Fibroblast of upper back skin (primary cell): ENCODE measurements around the gene INCA1.
A peak's percentile ranks its signal among the peaks of the same experiment; 100 is the strongest.
"Not testable (repeated sequence)": the region's sequence is repeated elsewhere in the genome, so short reads cannot be mapped to it uniquely, and the experiment has no call there.

ENCODE experiments used
- DNase-seq: peaks from one replicate; pipeline ENCODE4 v3.0.0-alpha.2; 2013

Gene INCA1, protein sequence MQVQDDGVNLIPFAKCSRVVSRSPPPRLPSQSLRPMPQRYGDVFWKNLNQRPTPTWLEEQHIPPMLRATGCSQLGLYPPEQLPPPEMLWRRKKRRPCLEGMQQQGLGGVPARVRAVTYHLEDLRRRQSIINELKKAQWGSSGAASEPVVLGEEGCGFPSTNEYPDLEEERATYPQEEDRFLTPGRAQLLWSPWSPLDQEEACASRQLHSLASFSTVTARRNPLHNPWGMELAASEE

GRCh38 chr17:4997302-4998026 lies at the start of gene INCA1, which contains the start of gene KIF1C:
TSS of gene INCA1 (minus strand) at chr17:4997522. CDS start at chr17:4994437, 3,085 bp downstream.
TSS of gene KIF1C (plus strand) at chr17:4997950. CDS start at chr17:5000247, 2,297 bp downstream.
- DNase-seq = peak; percentile 83

DNA sequence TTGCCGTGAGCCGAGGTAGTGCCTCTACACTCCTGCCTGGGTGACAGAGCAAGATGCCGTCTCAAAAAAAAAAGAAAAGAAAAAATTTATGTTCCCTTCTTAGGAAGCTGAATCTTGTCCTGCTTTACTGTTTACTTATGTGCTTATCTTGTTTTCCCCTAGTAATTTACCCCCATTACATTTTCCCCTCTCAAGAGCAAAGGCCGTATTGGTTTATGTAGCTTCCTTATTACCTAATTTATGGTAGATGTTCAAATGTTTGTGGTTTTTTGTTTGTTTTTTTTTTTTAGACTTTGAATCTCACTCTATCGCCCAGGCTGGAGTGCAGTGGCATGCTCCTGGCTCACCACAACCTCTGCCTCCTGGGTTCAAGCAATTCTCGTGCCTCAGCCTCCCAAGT lies 48.2 kb upstream of the INCA1 start:
- DNase-seq = no peak

DNA sequence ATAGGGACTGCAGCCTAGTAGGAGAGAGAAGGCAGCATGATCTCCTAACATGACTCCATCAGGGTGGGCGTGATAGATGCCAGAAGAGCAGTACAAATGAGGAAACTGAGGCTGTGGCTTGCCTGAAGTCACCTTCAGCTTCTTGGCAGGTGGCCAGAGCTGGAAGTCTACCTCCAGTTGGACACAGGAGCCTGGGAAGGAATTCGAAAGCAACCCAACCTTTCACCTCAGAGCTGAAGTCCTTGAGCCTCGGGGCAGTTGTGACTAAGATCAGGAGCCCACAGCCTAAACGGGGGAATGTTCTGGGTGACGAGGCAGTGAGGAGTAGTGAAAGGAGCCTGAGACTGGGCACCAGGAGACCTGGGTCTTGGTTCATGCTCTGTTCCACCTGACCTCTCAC lies 47.3 kb upstream of the INCA1 start:
- no peak for DNase-seq

DNA sequence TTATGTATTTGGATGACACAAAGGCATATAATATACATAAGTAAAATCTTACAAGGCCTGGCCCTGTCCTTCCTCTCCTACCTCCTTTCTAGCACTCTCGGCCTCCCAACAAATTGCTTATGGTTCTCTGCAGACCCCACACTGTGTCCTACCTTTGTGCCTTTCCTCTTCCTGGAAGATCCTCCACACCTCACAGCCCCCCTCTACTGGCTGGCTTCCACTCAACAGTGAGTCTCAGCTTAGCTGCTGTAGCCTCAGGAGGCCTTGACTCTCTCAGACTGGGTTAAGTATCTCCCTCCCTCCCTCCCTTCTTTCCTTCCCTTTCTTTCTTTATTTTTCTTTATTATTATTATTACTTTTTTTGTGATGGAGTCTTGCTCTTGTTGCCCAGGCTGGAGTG lies 46.2 kb upstream of the INCA1 start:
- DNase-seq = no peak

- no peak for DNase-seq
Observed at GRCh38 chr17:5042157-5043022, 45.1 kb upstream of the INCA1 start.

DNA sequence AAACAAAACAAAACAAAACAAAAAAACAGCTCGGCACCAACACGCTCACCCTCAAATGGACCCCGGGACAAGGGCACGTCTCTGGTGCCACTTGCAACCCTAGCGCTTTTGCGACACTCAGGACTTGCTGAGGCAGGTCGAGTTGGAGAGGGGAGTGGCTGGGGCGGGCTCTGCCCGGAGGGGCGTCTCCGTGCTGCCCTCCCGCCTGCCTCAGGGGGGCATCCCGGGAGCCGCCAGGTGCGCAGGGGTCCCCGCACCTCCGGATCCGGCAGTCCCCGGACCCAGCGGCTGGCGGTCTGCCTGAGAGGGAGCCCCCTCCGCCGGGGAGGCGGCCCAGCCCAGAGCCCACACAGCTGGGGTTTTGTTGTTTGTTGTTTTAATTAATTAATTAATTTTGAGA lies 38.0 kb upstream of the INCA1 start, which contains the start of gene SLC52A1:
Gene SLC52A1, minus strand, starts transcription at position 112 of the 400 bp plus-strand sequence. CDS start 820 bp downstream, outside the sequence.
- DNase-seq = no peak

GRCh38 chr17:5034651-5035050 lies 37.3 kb upstream of the INCA1 start:
- DNase-seq = no peak

DNA sequence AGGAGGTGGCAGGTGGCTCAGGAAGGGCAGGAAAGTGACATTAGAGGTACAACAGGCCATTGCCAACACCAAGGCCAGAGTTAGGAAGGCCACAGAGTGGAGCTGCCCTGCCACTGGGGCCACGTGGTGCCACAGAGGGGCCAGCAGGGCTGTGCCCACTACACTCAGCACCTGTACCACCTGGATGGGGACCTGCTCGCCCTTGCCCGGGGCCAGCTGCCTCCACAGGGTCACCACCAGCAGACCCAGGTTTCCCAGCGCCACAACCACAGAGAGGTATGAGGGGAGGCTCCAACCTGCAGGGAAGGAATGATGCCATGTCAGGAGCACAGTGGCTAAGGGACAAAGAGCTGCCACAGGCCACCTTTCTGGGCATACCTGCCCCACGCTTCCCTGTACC lies 36.7 kb upstream of the INCA1 start:
- DNase-seq = no peak

- DNase-seq = no peak
Observed at GRCh38 chr17:5033352-5034015, 36.2 kb upstream of the INCA1 start.

GRCh38 chr17:5032865-5033264 lies 35.5 kb upstream of the INCA1 start:
- DNase-seq = no peak

DNA sequence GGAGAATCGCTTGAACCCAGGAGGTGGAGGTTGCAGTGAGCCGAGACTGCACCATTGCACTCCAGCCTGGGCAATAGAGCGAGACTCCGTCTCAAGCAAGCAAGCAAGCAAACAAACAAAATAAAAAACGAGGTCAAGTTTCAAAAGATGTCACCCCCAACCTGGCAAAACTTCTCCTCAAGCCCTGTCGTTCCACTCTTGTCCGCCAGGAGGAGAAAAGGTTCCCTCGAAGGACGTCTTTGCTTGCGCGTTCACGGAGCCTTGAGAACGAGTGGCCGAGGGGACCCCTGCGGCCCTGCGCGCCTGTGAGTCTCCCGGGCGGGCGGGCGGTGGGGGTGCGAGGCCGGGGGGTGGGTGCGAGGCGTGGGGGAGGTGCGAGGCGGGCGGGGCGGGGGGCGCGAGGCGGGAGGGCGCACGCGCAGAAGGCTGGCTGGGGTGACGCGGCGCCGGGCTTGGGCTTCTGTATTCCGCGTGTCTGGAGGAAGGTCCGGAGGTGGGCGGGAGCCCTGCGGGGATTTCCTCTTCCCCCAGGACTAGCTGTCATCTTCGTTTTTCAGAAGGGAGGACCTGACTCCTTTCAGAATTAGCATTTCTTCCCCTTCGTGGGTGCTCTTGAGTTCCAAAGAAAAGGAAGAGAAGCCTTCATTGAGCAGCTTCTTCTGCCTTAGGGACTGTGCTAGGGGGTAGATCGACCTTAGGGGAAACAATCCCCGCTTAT lies 34.2 kb upstream of the INCA1 start:
- DNase-seq = peak; percentile 80

DNA sequence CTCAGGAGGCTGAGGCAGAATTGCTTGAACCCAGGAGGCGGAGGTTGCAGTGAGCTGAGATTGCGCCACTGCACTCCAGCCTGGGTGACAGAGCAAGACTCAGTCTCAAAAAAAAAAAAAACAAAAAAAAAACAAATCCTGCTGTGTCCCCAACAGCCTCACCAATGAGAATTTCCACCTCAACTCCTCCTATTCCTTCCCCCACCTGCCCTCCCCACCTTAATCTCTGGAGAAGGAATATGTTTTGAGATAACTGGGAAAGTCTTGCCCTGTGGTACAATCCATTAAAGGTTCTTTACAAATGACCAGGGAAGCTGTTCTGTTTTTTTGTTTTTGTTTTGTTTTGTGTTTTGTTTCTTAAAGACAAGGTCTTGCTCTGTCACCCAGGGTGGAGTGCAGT lies 32.8 kb upstream of the INCA1 start:
- DNase-seq = not testable (repeated sequence)

DNA sequence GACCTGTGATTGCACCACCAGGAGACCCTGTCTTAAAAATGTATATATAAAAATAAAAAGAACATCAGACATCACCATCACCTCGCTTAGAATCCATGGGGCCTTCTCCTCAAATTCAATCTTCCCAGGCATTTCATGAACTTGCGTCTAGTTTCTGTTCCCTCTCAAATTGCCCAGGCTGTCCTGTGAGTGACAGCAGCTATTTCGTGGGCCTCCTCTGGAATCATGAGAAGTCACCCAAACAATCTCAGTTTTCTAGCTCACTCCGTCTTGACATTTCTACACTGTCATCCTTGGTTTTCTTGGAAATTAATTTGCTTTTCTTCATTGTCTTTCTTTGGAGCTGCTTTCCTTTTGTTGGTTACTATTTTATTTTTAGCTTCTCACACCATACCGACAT lies 30.6 kb upstream of the INCA1 start:
- no peak for DNase-seq

GRCh38 chr17:5027299-5027698 lies 30.0 kb upstream of the INCA1 start:
- DNase-seq = no peak

GRCh38 chr17:5024604-5025003 lies 27.3 kb upstream of the INCA1 start:
- DNase-seq = no peak

DNA sequence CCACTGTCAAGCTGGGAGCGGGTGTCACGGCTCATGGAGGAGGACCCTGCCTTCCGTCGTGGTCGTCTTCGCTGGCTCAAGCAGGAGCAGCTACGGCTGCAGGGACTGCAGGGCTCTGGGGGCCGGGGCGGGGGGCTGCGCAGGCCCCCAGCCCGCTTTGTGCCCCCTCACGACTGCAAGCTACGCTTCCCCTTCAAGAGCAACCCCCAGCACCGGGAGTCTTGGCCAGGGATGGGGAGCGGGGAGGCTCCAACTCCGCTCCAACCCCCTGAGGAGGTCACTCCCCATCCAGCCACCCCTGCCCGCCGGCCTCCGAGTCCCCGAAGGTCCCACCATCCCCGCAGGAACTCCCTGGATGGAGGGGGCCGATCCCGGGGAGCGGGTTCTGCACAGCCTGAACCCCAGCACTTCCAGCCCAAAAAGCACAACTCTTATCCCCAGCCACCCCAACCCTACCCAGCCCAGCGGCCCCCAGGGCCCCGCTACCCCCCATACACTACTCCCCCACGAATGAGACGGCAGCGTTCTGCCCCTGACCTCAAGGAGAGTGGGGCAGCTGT lies 26.3 kb upstream of the INCA1 start:
- no peak for DNase-seq

- DNase-seq = no peak
Observed at GRCh38 chr17:5022171-5022711, 24.9 kb upstream of the INCA1 start.

- DNase-seq = no peak
Observed at GRCh38 chr17:5020502-5021023, 23.2 kb upstream of the INCA1 start.

DNA sequence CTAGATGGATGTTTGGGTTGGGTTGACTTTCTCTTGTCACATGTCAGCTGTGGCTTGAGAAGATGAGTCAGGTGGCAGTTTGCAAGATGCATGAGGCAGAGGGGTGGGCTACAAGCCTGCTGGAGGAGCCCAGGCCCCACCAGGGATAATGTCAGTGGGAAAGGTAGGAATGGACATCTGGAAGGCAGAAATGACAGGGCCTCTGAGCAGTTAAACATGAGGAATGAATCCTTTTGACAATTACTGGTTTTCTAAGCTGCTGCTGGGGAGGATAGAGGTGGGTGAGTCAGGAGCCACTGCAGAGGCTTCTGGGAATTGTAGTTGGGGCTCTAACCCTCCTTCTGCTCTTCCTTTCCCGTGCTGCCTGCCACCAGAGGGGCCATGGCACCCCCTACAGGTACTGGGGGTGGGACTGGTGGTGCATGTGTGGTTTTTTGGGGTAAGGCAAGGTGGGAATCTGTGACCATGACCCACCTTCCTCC lies 22.2 kb upstream of the INCA1 start:
- DNase-seq = peak; percentile 12

- DNase-seq = no peak
Observed at GRCh38 chr17:5014357-5014756, 17.0 kb upstream of the INCA1 start.

- DNase-seq = no peak
Observed at GRCh38 chr17:5011928-5012327, 14.6 kb upstream of the INCA1 start.
